ENCODE measurements around the gene RAD51B.

- TF ChIP-seq ZNF416 (tag by site-specific recombination; IDR thresholded peaks at IDR 0.05) = no peak
- TF ChIP-seq ZNF610 (tag by site-specific recombination; IDR thresholded peaks at IDR 0.05; ENCODE audit: borderline replicate concordance) = no peak
- TF ChIP-seq ZNF335 (tag by site-specific recombination; conservative IDR thresholded peaks at IDR 0.05) = no peak
- no peak for TF ChIP-seq CTCF (tag by site-specific recombination; IDR thresholded peaks at IDR 0.05)
- no peak for TF ChIP-seq ZNF311 (tag by site-specific recombination; IDR thresholded peaks at IDR 0.05; ENCODE audit: borderline replicate concordance)
- no peak for TF ChIP-seq REST (tag by site-specific recombination; IDR thresholded peaks at IDR 0.05)
- TF ChIP-seq PRDM1 (tag by site-specific recombination; IDR thresholded peaks at IDR 0.05) = no peak
- no peak for TF ChIP-seq PBX3 (CRISPR knock-in tag; IDR thresholded peaks at IDR 0.05)
- no peak for TF ChIP-seq KLF10 (tag by site-specific recombination; IDR thresholded peaks at IDR 0.05)
- no peak for TF ChIP-seq ZNF274 (IDR thresholded peaks at IDR 0.05; ENCODE audit: low read length)
- TF ChIP-seq ZNF274 (tag by site-specific recombination; IDR thresholded peaks at IDR 0.05; ENCODE audit: borderline replicate concordance) = no peak
- TF ChIP-seq ZSCAN4 (tag by site-specific recombination; IDR thresholded peaks at IDR 0.05) = no peak
- TF ChIP-seq ZNF488 (tag by site-specific recombination; IDR thresholded peaks at IDR 0.05) = no peak
- TF ChIP-seq ZNF174 (tag by site-specific recombination; IDR thresholded peaks at IDR 0.05) = no peak
- no peak for TF ChIP-seq ATF2 (tag by site-specific recombination; IDR thresholded peaks at IDR 0.05; ENCODE audit: low read depth)
These were observed 939.5 kb downstream of the RAD51B start for GRCh38 chr14:68759017-68759560.

Data from HEK293 (cell line).